Prostate gland (tissue), 2 donors: ENCODE data around the gene GAS6. TPM values are rescaled to one million over a fixed set of nuclear protein-coding genes. Genes with fewer than 3 reads are reported as not detected.

Experiments
- DNase-seq: peaks from one replicate; pipeline ENCODE4 v3.0.0-alpha.2; 2019; ENCODE audit warnings: low spot score
- H3K27ac ChIP-seq, 2 donors: fragments of 200-600 bp; sonication (generic); 2 replicates each; pipeline ENCODE4 v1.5.1; 2017 to 2019
- H3K27me3 ChIP-seq: fragments of 200-600 bp; sonication (generic); replicated peaks from 2 replicates; pipeline ENCODE4 v1.5.1; 2019; ENCODE audit not compliant: insufficient read depth
- H3K36me3 ChIP-seq, 2 donors: fragments of 200-600 bp; sonication (generic); 1 replicate in 1 of 2; 2 replicates in 1 of 2; pipeline versions ENCODE4 v1.5.1 to v1.8.1; 2017 to 2019
- H3K4me1 ChIP-seq: fragments of 200-600 bp; sonication (generic); replicated peaks from 2 replicates; pipeline ENCODE4 v1.5.1; 2019
- H3K4me3 ChIP-seq, 2 donors: fragments of 200-600 bp; sonication (generic); 2 replicates each; pipeline ENCODE4 v1.5.1; 2017 to 2019
- H3K9me3 ChIP-seq: fragments of 200-600 bp; sonication (generic); 2 replicates; pipeline ENCODE4 v1.5.1; 2017
- POLR2A ChIP-seq: fragments of 450-650 bp; IDR thresholded peaks from one replicate; pipeline ENCODE4 v1.6.1; 2016; ENCODE audit warnings: antibody characterized with exemption, mild to moderate bottlenecking
- POLR2AphosphoS5 ChIP-seq: sonication (generic); formaldehyde crosslinking; IDR thresholded peaks from one replicate; pipeline ENCODE4 v1.6.1; 2017; ENCODE audit warnings: antibody characterized with exemption
- WGBS: methylation state at CpG from one replicate; pipeline ENCODE4 v1.1.5; 2018; 5-methylcytosine and 5-hydroxymethylcytosine counted together
- intact Hi-C: fragments of 100-400 bp; cut with DNase I; formaldehyde crosslinking; loops from one replicate; pipeline ENCODE4 v1.14.2; 2022
- total RNA-seq, 2 donors: library from RNA; depleted of rRNA; stranded (reverse); fragments of >200 nt; gene quantifications; one replicate each; pipeline ENCODE4 v1.1.0, GENCODE V29; 2016
- TF ChIP-seq, protein P1 (sequence below), 4 experiments: fragments of 200-600 bp in 2 of 4; fragments of 450-650 bp in 2 of 4; sonication (generic) in 2 of 4; IDR thresholded peaks; 1 replicate in 3 of 4; 2 replicates in 1 of 4; pipeline ENCODE4 v1.5.1; 2016 to 2019; ENCODE audit warnings: antibody characterized with exemption in 4 of 4, mild to moderate bottlenecking in 2 of 4, moderate library complexity in 2 of 4

Gene GAS6
- total RNA-seq, 2 donors from 2014 or later, result 116 to 432 TPM

DNA sequence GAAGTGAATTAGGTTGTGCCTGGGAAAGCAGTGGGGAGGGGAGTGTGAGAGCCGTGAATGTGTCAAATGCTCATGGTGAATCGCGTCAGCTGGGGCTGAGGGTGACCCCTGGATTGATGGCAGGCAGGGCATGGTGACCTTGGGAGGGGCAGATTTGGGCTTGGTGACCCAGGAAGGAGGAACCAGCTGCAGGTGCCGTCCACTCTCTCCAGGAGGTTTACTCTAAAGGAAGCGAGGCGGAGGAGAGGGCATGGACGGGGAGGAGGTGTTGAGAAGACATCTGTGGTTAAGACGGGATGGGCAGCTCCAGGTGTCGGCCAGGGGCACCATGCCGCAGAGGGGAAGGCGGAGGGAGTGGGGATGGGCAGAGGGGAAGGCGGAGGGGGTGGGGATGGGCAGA is 76.2 kb downstream of the GAS6 start:
- 57% methylated on average over 11 of the region's 12 CpGs for WGBS
- DNase-seq, result no peak
- H3K36me3 ChIP-seq, result no peaks in the 10 kb centered on the region
- no peak overlapping the region for H3K4me3 ChIP-seq
- intact Hi-C loops, result no loop called here
- no peaks in the 10 kb centered on the region for H3K9me3 ChIP-seq
- no peaks in the 10 kb centered on the region for H3K4me1 ChIP-seq
- TF ChIP-seq, protein P1, sequence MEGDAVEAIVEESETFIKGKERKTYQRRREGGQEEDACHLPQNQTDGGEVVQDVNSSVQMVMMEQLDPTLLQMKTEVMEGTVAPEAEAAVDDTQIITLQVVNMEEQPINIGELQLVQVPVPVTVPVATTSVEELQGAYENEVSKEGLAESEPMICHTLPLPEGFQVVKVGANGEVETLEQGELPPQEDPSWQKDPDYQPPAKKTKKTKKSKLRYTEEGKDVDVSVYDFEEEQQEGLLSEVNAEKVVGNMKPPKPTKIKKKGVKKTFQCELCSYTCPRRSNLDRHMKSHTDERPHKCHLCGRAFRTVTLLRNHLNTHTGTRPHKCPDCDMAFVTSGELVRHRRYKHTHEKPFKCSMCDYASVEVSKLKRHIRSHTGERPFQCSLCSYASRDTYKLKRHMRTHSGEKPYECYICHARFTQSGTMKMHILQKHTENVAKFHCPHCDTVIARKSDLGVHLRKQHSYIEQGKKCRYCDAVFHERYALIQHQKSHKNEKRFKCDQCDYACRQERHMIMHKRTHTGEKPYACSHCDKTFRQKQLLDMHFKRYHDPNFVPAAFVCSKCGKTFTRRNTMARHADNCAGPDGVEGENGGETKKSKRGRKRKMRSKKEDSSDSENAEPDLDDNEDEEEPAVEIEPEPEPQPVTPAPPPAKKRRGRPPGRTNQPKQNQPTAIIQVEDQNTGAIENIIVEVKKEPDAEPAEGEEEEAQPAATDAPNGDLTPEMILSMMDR (IDR thresholded peaks at IDR 0.05), result no peak
- TF ChIP-seq POLR2A (no peak), POLR2AphosphoS5 (no peak)
- H3K27ac ChIP-seq, result no peak overlapping the region
- H3K27me3 ChIP-seq, result peaks cover 2% of the 10 kb centered on the region

DNA sequence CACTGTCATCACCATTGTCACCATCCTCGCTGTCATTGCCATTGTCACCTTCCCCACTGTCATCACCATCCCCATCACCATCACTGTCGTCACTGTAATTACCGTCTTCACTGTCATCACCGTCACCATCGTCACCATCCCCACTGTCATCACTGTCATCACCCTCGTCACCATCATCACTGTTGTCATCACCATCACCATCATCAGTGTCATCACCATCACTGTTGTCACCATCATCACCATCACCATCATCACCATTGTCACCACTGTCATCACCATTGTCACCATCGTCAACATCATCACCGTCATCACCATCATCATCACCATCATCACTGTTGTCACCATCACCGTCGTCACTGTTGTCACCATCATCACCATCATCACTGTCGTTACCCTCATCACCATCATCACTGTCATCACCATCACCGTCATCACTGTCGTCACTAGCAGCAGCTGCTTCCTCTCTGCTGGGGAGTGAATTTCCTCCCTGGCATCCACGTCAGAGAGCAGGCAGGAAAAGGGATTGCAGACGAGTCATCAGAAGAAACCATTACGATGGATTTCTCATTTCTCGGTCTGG is 77.5 kb downstream of the GAS6 start:
- DNase-seq, result no peak
- peaks cover 2% of the 10 kb centered on the region for H3K27me3 ChIP-seq
- H3K36me3 ChIP-seq, result no peaks in the 10 kb centered on the region
- no peak overlapping the region for H3K4me3 ChIP-seq
- no peak overlapping the region for H3K27ac ChIP-seq
- TF ChIP-seq, protein P1 (IDR thresholded peaks at IDR 0.05), result no peak
- TF ChIP-seq POLR2AphosphoS5 (no peak), POLR2A (no peak)
- 88% methylated on average over 17 of the region's 17 CpGs for WGBS
- H3K9me3 ChIP-seq, result no peaks in the 10 kb centered on the region
- H3K4me1 ChIP-seq, result no peaks in the 10 kb centered on the region
- intact Hi-C loops, result no loop called here

DNA sequence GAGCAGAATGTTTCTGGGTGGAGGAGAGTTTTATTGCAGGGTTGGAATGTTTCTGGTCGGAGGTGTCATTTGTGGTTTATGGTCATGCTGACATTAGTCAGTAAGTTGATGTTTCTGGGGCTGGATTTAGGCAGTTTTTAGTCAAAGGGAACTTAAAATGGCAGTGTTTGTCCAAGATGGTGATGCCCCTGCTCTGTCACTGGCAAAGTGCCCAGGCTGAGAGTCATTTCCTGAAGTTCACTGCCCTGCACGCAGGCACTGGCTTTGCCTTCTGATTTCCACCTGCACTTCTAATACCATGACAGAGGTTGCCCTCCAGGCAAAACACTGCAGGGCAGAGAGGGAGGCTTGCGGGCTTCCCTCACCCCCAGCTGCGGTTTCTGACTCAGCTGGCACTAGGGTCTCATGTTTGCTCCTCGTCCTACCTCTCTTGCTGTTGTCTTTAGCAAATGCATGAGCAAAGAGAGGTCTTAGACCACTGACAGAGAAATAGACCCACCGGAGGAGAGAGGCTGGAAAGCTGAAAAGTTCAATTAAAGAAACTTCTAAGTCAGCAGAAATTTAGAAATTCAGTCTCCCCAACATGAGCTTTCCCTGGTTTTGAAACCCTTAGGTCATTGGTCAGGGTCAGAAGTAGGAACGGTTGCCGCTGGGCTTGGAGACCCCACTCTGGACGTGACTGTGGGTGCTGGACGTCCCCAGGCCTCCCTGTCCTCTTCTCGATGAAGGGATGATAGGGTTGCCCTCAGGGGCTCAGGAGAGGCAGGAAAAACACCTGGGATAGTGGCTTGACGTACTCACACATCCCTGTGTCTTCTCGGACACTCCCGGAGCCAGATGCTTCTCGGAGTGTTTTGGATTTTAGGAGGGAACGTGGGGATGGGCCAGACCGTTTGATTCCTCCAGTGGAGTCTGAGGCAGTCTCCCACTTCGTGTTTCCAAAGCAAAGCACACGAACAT is 78.5 kb downstream of the GAS6 start:
- WGBS, result 81% methylated on average over 19 of the region's 19 CpGs
- no peaks in the 10 kb centered on the region for H3K9me3 ChIP-seq
- no peak overlapping the region for H3K4me3 ChIP-seq
- TF ChIP-seq POLR2A (no peak), POLR2AphosphoS5 (no peak)
- no peak for DNase-seq
- H3K36me3 ChIP-seq, result no peaks in the 10 kb centered on the region
- no peaks in the 10 kb centered on the region for H3K4me1 ChIP-seq
- no peak overlapping the region for H3K27ac ChIP-seq
- peaks cover 2% of the 10 kb centered on the region for H3K27me3 ChIP-seq
- intact Hi-C loops, result no loop called here

DNA sequence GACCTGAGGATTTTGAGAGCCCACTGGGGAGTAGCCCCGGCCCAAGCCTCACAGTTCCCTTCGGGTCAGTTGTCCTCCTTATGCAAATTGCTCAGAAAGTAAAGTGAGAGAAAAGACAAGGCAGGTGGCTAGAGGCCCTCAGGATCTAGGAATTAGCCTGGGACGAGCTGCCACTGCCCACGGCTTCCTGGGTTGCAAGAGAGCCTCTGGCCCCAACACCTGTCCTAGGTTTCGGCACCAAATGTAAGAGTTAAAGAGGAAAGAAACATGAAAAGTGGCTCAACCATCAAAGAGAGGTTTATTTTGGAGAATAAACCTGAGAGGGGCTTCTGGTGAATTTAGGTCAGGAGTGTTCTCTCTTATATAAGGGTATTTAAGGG is 79.2 kb downstream of the GAS6 start:
- WGBS, result 85% methylated on average over 5 of the region's 5 CpGs
- H3K4me1 ChIP-seq, result no peaks in the 10 kb centered on the region
- DNase-seq, result no peak
- no peaks in the 10 kb centered on the region for H3K36me3 ChIP-seq
- TF ChIP-seq POLR2A (no peak), POLR2AphosphoS5 (no peak)
- TF ChIP-seq, protein P1 (IDR thresholded peaks at IDR 0.05), result no peak
- intact Hi-C loops, result no loop called here
- no peaks in the 10 kb centered on the region for H3K9me3 ChIP-seq
- no peak overlapping the region for H3K27ac ChIP-seq
- H3K27me3 ChIP-seq, result peaks cover 2% of the 10 kb centered on the region
- H3K4me3 ChIP-seq, result no peak overlapping the region

DNA sequence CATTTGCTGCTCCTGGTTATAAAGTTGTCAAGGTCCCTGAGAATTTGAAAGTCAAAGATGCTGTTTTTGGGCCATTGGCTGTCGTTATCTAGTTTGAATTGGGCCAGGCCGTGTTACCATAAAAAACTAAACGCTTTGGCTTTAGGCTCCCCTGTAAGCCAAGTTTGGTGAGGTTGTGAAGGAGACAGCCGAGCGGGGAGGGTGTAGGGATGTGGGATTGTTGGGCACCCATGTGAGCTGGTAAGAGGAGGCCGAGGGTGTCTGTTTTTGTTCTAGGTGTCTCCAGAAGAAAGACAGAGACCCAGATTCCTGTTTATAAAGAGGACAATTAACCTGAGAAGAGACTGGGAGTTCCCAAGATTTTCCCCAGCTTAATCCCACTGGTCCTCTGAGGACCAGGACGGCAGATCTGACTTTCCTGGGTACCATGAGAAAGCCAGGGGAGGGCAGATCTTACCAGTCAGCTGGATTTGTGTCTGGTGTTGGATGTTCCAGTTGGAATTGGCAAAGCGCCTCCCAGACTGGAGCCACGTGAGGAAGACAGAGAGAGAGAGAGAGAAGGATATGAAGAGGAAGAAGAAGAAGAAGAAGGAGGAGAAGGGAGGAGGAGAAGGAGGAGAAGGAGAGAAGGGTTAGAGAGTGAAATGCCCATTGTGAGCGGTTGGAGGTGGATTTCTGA is 79.8 kb downstream of the GAS6 start:
- Histone ChIP-seq H3K27ac (no peak overlapping the region), H3K4me1 (no peaks in the 10 kb centered on the region), H3K36me3 (no peaks in the 10 kb centered on the region), H3K27me3 (peaks cover 2% of the 10 kb centered on the region), H3K4me3 (no peak overlapping the region), H3K9me3 (no peaks in the 10 kb centered on the region)
- DNase-seq, result no peak
- intact Hi-C loops, result no loop called here
- WGBS, result 84% methylated on average over 10 of the region's 10 CpGs
- TF ChIP-seq POLR2A, result no peak
- no peak for TF ChIP-seq POLR2AphosphoS5
- TF ChIP-seq, protein P1 (IDR thresholded peaks at IDR 0.05), result no peak
